Measurements from ENCODE around the gene LRRC8B.
"Not testable (repeated sequence)": the region's sequence is repeated elsewhere in the genome, so short reads cannot be mapped to it uniquely, and the experiment has no call there.

The LRRC8B gene

DNA sequence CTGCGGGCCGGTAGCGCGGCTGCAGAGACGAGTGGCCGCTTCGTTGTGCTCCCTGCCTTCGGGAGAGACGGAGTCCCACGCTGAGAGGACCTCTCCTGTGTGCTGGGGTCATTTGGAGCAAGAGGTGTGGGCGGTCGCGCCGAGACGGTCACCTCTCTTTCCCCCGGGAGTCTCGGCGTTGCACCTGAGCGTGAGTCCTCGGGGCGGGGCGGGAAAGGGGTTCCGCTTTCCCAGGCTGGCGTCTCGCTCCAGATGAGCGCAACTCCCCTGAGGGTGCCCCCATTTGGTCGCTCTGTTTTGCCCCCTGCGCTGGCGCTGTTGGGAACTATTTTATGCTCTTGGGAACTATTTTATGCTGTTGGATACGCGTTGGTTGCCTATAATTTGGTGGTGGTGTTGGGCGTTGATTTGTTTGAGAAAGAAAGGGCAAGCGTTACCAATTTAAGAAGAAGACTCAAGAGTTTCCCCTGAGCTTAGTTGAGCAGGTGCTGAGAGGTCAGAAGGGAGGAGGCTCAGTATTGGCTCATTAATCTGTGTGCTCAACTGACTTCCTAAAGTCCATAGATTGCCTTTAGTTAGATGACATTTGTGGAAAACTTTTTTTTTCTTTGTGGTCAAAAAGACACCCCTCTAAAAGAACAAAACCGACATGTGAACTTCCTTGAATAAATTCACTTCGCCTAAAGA lies 683 bp downstream of the LRRC8B start:
- DNase-seq, result peak; percentile 22

GRCh38 chr1:89527256-89527655 lies 2.6 kb downstream of the LRRC8B start:
- DNase-seq, result no peak

DNA sequence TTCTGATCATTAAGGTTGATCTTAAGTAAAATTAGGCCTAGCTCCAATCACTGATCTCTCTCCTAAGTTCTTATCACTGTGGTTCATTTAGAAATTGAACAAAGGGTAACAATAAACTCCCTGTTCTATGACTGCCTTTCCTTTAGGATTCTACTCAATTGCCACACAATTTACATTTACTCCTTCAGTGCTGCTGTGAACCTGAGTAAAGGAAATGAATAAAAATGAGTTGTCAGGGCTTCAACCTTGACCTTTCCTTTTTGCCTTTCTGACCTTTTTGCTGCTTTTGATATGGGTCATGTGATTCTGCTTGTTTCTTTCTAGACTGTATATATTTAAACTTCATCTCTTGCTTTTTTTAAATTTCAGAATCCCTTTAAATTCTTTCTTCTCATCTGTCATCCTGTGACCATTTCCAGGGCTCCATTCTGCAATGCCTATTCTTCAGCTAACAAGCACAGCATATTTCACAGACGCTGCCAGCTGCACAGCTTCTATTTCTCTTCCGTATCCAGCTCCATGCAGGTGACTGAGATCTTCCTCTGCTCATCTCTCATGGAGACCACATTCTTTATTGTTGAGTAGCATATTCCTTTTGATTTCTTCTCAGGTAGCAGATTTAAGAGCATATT lies 3.2 kb downstream of the LRRC8B start:
- no peak for DNase-seq

GRCh38 chr1:89528382-89528780 lies 3.8 kb downstream of the LRRC8B start:
- no peak for DNase-seq

DNA sequence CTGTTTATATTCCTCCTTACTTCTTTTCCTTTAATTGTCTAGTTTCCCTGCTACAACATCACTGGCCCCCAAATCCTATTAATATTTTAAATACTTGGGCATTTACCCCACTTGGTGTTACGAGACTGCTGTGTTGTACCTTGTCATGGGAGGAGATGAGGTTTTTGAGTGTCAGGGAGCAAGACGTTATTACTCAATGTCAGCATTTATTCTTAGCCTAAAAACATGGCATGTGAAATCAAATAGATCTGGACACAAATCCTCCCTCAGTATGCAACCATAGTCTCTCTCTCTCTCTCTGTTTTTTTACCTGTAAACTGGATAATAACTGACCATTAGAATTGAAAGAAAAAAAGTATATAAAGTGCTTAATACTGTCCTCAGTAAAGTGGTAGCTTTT lies 4.6 kb downstream of the LRRC8B start:
- DNase-seq, result no peak

DNA sequence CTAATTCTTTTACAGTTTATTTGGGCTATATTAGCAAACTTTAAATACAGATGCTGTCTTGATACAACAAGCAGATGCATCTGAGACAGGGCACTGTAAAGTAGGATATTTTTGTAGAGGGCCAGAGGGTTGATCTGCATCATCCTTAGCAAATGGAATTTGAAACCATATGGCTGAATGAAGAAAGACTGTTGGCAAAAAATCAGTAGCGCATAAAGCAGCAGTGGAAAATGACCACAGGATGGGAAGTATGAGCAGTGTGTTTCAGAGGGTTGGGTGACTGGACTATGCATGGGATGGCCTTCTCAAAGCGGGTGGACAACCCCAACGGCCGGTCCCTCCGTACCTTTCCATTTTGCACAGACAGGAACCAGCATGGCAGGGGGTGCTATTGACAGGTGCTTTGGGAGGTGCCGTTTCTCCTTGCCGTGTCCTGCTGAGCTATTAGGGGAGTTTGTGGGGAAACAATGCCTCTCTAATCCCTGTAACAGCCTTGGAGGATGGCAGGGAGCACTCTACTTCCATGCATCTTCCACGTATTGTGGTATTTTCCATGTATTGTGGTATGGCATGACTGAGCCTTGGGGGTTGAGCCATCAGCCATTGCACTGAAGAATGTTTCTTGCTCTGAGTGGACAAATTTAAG lies 5.9 kb downstream of the LRRC8B start:
- DNase-seq, result no peak

- no peak for DNase-seq
Measured at GRCh38 chr1:89531480-89532139, 7.0 kb downstream of the LRRC8B start.

DNA sequence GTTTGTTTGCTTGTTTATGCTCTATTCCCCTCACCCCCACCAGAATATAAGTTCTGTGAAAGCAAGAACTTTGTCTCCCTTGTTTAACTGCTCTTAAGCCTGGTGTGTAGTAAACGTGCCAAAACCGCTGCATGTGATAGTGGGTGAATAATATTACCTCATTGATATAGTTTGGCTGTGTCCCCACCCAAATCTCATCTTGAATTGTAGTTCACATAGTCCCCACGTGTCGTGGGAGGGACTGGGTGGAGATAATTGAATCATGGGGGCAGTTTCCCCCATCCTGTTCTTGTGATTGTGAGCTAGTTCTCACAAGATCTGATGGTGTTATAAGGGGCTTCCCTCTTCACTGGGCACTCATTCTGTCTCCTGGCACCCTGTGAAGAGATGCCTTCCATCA lies 7.6 kb downstream of the LRRC8B start:
- no peak for DNase-seq

DNA sequence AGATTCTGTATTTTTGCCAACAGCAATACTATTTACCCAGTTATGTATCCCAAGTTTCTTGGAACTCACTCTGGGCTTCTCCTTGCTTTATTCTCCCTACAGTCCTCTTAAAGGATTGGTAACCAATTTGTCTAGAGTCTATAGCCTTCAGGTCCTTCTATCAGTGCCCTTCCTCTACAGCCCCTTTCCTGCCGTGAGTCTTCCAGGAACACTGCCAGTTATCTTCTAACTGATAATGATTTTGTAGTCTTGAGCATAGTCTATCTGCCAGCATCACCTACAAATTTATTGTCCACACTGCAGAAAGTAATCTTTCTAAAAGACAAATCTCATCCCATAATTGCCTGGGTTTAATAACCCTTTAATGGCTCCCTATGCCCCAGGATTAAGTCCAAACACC lies 8.2 kb downstream of the LRRC8B start:
- DNase-seq, result no peak

DNA sequence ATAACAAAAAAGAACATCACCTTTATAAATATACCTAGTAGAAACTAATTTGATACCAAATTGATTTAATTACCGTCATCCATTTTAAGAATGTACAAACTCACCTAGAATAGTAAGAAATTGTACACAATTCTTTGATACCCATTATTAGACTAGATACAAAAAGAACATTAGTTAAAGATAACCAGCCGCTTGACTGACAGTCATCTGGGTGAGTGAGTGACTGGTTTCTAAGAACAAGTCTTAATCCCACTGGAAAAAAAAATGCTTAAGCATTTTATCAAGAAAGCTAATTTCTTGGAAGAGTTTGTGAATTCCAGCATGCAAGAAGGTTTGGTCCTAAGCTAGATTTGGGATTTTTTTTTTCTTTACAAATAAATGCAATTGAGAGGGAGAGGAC lies 10.9 kb downstream of the LRRC8B start:
- no peak for DNase-seq

GRCh38 chr1:89536555-89537341 lies 12.1 kb downstream of the LRRC8B start:
- DNase-seq, result peak; percentile 42

DNA sequence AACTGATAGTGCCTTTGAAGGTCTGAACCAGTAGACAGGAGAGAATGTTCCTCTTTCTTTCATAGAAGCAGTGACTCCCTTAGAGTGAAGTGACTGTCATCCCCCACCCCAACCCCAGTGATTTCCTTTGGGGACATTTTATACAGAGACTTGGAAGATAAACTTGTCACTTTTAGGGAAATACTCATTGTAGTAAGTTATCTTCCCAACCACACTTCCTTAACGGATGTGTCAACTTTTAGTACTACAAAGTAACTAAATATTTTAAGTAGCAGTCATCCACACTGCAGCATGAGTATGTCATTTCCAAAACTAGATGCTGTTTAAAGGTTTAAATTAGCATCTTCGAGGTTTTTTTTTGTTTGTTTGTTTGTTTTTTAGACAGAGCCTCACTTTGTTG lies 13.7 kb downstream of the LRRC8B start:
- peak; percentile 33 for DNase-seq

DNA sequence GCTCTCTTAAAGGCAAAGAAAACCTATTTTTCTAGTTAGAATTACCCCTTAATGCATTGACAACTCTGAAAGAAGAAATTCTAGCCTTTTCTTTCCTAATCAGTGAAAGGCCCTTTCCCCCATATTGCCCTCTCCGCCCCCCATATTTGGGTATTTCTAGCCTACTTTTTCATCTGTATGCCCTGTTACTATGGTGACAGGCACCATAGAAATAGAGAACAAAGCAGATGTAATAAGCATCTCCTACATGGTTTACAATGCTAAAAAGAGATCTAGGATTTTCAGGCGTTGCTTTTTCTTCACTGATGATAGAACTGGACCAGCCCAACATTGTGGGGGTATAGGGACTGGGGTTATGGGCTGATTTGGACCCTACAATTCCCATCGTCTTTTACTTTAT lies 14.5 kb downstream of the LRRC8B start:
- no peak for DNase-seq

- DNase-seq, result peak; percentile 60
Measured at GRCh38 chr1:89540406-89540970, 15.9 kb downstream of the LRRC8B start.

DNA sequence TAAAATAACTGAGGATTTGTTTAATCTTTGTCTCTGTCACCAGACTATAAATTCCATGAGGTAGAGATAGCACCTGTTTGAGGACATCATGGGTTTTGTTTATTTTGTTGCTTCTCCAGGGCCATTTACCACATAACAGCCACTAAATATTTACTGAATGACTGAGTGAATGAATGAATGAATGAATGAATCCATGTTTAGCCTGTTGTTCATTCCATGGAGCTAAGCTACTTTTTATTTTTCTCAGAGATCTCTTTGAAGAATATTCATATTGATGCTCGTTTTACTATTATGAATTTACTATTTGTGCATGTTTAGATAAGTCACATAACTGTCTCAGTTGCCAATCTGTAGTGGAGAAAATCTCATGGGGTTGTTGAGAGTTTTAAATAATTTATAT lies 17.7 kb downstream of the LRRC8B start:
- no peak for DNase-seq

- DNase-seq, result not testable (repeated sequence)
Measured at GRCh38 chr1:89543632-89544031, 19.0 kb downstream of the LRRC8B start.

- DNase-seq, result peak; percentile 80
Measured at GRCh38 chr1:89545264-89546038, 20.8 kb downstream of the LRRC8B start.

- peak; percentile 33 for DNase-seq
Measured at GRCh38 chr1:89546082-89546889, 21.7 kb downstream of the LRRC8B start.

DNA sequence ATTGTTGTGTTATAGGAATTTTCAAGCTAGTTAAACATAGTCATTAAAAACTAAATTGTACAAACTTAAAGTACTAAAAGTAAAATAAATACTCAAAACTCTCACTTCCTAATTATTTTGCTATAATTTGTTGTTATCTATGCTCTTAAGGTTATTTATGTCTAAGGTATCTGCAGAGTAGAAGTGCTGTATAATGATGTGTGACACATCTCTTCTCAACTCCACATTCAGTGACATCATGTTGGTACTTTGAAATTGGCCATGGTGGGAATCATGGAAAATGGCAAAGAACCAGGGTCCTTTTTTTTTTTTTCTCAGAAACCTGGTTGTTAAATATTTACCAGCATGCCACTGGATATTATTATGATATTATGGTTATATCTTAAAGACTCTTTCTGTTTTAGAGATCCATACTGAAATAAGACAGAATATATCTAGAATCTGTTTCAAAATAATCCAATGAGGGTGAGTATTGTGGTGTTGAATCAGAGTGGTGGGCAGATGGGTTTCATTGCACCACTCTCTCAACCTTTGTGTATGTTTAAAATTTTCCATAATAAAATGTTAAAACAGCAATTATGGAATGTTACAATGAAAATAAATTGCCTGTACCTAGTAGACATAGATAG lies 22.4 kb downstream of the LRRC8B start:
- DNase-seq, result peak; percentile 19

- DNase-seq, result peak; percentile 70
Measured at GRCh38 chr1:89547563-89548116, 23.0 kb downstream of the LRRC8B start.
